Loucy (cell line): ENCODE results near the gene UBTF.

Source experiments
- H2AFZ ChIP-seq: fragments of 200-600 bp; sonication (generic); 2 replicates; pipeline ENCODE4 v1.6.0; 2016; ENCODE audit warnings: antibody characterized with exemption, mild to moderate bottlenecking, low read length, moderate library complexity
- H3F3A ChIP-seq: fragments of 200-600 bp; 2 replicates; pipeline ENCODE4 v1.6.0; 2016; ENCODE audit warnings: antibody characterized with exemption, low read depth, mild to moderate bottlenecking
- H3K27me3 ChIP-seq: fragments of 200-600 bp; sonication (generic); 2 replicates; pipeline ENCODE4 v1.6.1; 2014; ENCODE audit warnings: low read length, mild to moderate bottlenecking; ENCODE audit not compliant: insufficient read depth, poor library complexity, severe bottlenecking
- H3K36me3 ChIP-seq: fragments of 200-600 bp; sonication (generic); 2 replicates; pipeline ENCODE4 v1.6.1; 2016; ENCODE audit warnings: low read length; ENCODE audit not compliant: insufficient read depth
- H3K4me1 ChIP-seq: fragments of 200-600 bp; sonication (generic); 2 replicates; pipeline ENCODE4 v1.5.1; 2014; ENCODE audit warnings: low read length, mild to moderate bottlenecking; ENCODE audit not compliant: insufficient read depth, poor library complexity, severe bottlenecking
- H3K4me2 ChIP-seq: fragments of 200-600 bp; sonication (generic); 2 replicates; pipeline ENCODE4 v1.6.0; 2014; ENCODE audit warnings: antibody characterized with exemption, low read length, low read depth, mild to moderate bottlenecking; ENCODE audit not compliant: poor library complexity, severe bottlenecking
- H3K4me3 ChIP-seq: fragments of 200-600 bp; sonication (generic); 2 replicates; pipeline ENCODE4 v1.5.1; 2014; ENCODE audit warnings: low read length, mild to moderate bottlenecking, mixed read lengths; ENCODE audit not compliant: poor library complexity, severe bottlenecking
- H3K79me2 ChIP-seq: fragments of 200-600 bp; sonication (generic); 2 replicates; pipeline ENCODE4 v1.6.1; 2014; ENCODE audit warnings: low read length; ENCODE audit not compliant: insufficient read depth
- H3K9ac ChIP-seq: fragments of 200-600 bp; sonication (generic); 2 replicates; pipeline ENCODE4 v1.6.0; 2014; ENCODE audit warnings: mild to moderate bottlenecking, low read depth, low read length, moderate library complexity; ENCODE audit not compliant: poor library complexity, severe bottlenecking
- H3K9me2 ChIP-seq: fragments of 200-600 bp; sonication (generic); replicated peaks from 2 replicates; pipeline ENCODE4 v1.6.1; 2016; ENCODE audit warnings: low read depth, low read length, mixed read lengths
- H3K9me3 ChIP-seq: fragments of 200-600 bp; sonication (generic); 2 replicates; pipeline ENCODE4 v1.6.1; 2014; ENCODE audit warnings: mild to moderate bottlenecking, antibody characterized with exemption, low read length, low read depth; ENCODE audit not compliant: insufficient read depth
- H4K20me1 ChIP-seq: fragments of 200-600 bp; sonication (generic); 2 replicates; pipeline ENCODE4 v1.6.0; 2014; ENCODE audit warnings: antibody characterized with exemption, low read length, mild to moderate bottlenecking; ENCODE audit not compliant: insufficient read depth, poor library complexity, severe bottlenecking
- CTCF ChIP-seq: fragments of 200-600 bp; sonication (generic); conservative IDR thresholded peaks from 2 replicates; pipeline ENCODE4 v1.5.1; 2014; ENCODE audit warnings: mild to moderate bottlenecking, antibody characterized with exemption, low read length
- EZH2phosphoT487 ChIP-seq: fragments of 200-600 bp; IDR thresholded peaks from 2 replicates; pipeline ENCODE4 v1.6.1; 2018; ENCODE audit warnings: antibody characterized with exemption, mild to moderate bottlenecking, moderate library complexity, borderline replicate concordance

UBTF gene

GRCh38 chr17:44213403-44214229 is 5.9 kb downstream of the UBTF start:
- no peaks in the 10 kb centered on the region for H3K27me3 ChIP-seq
- H4K20me1 ChIP-seq: peaks cover 41% of the 10 kb centered on the region
- no peak for TF ChIP-seq CTCF
- TF ChIP-seq EZH2phosphoT487: no peak
- H3K4me3 ChIP-seq: no peak overlapping the region
- no peaks in the 10 kb centered on the region for H3K9me3 ChIP-seq
- no peak overlapping the region for H2AFZ ChIP-seq
- peaks cover 71% of the 10 kb centered on the region; the same call in 1 of the 2 replicates for H3K36me3 ChIP-seq
- H3K9me2 ChIP-seq: no peaks in the 10 kb centered on the region
- H3K4me2 ChIP-seq: no peak overlapping the region
- H3F3A ChIP-seq: no peaks in the 10 kb centered on the region
- H3K9ac ChIP-seq: no peak overlapping the region
- H3K4me1 ChIP-seq: peaks cover 28% of the 10 kb centered on the region
- peaks cover 49% of the 10 kb centered on the region for H3K79me2 ChIP-seq

- Histone ChIP-seq H3F3A (no peaks in the 10 kb centered on the region), H3K9me2 (no peaks in the 10 kb centered on the region), H2AFZ (no peak overlapping the region), H3K4me2 (no peak overlapping the region), H3K9me3 (no peaks in the 10 kb centered on the region), H3K4me3 (no peak overlapping the region), H3K4me1 (peaks cover 24% of the 10 kb centered on the region), H3K36me3 (peaks cover 77% of the 10 kb centered on the region; the same call in 1 of the 2 replicates), H3K79me2 (peaks cover 44% of the 10 kb centered on the region), H3K9ac (no peak overlapping the region), H3K27me3 (no peaks in the 10 kb centered on the region), H4K20me1 (peaks cover 36% of the 10 kb centered on the region)
- no peak for TF ChIP-seq CTCF
- TF ChIP-seq EZH2phosphoT487: no peak
Measured at GRCh38 chr17:44212507-44213402, 6.7 kb downstream of the UBTF start.

GRCh38 chr17:44211281-44212265 is 7.9 kb downstream of the UBTF start:
- no peaks in the 10 kb centered on the region for H3K9me3 ChIP-seq
- H2AFZ ChIP-seq: no peak overlapping the region
- H3K4me2 ChIP-seq: no peak overlapping the region
- TF ChIP-seq CTCF: no peak
- no peak for TF ChIP-seq EZH2phosphoT487
- H3K9ac ChIP-seq: no peak overlapping the region
- H3K79me2 ChIP-seq: peaks cover 32% of the 10 kb centered on the region
- no peak overlapping the region for H3K4me3 ChIP-seq
- peaks cover 85% of the 10 kb centered on the region; the same call in 1 of the 2 replicates for H3K36me3 ChIP-seq
- no peaks in the 10 kb centered on the region for H3K9me2 ChIP-seq
- H3K4me1 ChIP-seq: peaks cover 12% of the 10 kb centered on the region
- peaks cover 25% of the 10 kb centered on the region for H4K20me1 ChIP-seq
- H3K27me3 ChIP-seq: no peaks in the 10 kb centered on the region
- H3F3A ChIP-seq: no peaks in the 10 kb centered on the region
